ENCODE measurements around the gene CA5A.
"Not testable (repeated sequence)": the region's sequence is repeated elsewhere in the genome, so short reads cannot be mapped to it uniquely, and the experiment has no call there.

The CA5A gene

DNA sequence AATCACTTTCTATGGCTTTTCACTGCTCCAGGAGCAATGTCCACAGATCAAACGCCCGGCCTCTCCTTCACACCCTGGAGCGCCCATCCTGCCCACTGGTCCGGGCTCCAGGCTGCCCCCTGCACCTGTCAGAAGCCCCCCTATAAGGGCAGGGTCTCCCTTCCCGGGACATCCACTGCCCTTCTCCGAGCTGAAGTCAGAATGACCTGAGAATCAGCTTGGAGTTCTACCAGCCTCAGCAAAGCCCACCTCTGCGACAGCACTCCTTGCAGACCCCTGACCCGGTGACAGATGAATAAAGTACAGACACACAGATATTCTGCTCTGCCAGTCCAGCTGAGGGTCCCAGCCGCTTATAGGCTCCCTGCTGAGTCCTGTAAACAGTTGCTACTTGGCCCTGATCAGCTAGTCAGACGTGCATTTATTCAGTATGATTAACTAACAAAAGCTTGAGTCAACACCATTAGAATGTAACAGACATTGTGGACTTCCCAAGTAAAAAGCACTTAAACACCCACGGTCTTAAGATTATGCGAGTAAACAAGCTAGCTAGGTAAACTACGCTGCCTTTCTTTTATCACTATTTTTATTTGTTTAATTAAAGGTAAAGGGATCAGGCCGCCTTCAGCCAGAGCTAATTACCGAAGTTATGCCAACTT, 71.9 kb downstream of the CA5A start:
- DNase-seq (ENCODE audit: low spot score in 2 of 2): no peak
- Mint-ChIP-seq H3K9me3 (no peaks in the 10 kb centered on the region), H3K4me1 (peaks cover 67% of the 10 kb centered on the region), H3K27ac (peak overlapping the region; percentile 100), H3K4me3 (peak overlapping the region; percentile 99), H3K36me3 (peaks cover 100% of the 10 kb centered on the region)
- ATAC-seq: no peak

DNA sequence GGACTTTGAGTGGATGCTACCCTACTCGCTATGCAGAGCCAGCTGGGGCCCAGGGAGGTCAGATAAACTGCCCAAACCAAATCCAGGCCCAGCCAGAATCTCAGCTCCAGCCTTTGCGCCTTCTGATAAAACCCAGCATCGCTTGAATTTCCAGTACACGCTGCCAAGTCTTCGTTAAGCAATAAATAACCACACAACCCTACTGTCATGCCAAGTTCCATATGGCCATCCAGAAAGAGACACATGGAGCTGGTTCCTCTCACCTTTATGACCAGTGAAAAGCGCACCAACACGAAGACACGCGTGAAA, 73.0 kb downstream of the CA5A start:
- H3K9me3 Mint-ChIP-seq; ATAC-seq; DNase-seq (ENCODE audit: low spot score in 2 of 2): not testable (repeated sequence)
- Mint-ChIP-seq H3K36me3 (peaks cover 100% of the 10 kb centered on the region), H3K27ac (peak overlapping the region; percentile 97), H3K4me1 (peaks cover 74% of the 10 kb centered on the region), H3K4me3 (peak overlapping the region; percentile 99)

DNA sequence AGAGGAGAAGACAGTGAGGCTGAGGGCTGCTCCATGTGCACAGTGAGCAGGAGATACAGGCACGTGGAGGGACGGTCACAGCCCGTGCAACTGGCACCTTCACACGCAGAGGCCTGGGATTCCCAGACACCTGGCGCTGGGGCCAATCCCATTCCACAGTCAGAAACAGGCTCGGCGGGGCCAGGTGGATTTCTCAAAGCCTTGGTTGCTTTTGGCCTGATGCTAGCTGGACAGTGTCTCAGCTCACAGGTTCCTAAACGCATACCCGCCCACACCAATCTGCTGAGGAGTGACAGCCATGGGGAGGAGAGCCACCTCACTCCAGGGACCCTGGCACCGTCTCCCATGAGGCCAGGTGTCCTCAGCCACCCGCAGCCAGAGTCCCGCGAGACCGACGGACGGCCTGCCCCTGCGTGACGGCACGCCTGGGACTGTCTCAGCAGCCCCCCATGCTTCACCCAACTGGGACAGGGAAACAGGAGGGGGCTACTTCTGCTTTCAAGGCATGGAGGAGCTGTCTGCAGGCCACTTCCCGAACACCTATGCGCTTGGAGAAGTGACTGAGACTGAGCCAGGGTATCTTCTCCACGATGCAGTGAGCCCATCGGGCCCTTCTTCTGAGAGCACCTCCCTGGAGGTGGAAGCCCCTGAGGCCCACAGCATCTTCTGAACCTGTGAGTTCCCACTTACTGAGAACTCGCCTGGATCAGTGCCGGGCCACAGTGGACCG, 73.6 kb downstream of the CA5A start:
- not testable (repeated sequence) for DNase-seq (ENCODE audit: low spot score in 2 of 2); H3K9me3 Mint-ChIP-seq; ATAC-seq
- Mint-ChIP-seq H3K4me3 (peak overlapping the region; percentile 99), H3K27ac (peak overlapping the region; percentile 97), H3K36me3 (peaks cover 100% of the 10 kb centered on the region), H3K4me1 (peaks cover 76% of the 10 kb centered on the region)

DNA sequence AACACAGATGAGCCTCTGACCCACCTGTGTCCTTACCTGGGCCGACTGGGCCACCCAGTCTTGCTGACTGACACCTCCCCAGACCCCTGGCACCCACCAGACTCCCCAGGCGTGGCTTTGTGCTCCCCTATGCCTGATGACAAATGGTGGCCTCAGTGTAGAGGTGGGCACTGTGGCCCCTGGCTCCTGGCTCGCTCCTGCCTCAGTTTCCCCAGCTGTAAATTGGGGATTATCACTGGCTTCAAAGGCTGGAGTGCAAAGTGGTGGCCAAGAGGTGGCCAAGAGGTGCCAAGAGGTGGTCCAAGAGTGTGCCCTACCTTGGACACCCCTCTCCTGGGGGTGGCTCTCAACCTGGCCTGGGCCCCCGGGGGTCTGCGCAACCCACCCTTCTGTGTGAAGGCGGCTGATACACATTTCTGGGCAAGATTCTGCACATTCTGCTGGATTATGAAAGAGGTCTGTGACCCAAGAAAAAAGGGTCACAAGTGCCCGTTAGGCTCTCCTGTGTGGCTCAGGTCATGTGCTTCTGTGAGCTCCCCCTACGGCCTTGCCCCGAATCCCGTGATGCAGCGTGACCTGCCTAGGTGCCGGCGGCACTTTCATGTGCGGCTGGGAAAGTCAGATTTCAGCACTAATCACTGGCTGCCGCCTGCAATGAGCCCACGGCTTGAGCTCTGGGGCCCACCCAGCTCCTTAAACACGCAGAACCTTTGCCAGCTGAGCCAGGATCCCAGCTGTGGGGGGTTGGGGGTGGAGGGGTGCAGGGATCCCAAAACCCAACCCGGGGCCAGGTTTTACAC, 74.8 kb downstream of the CA5A start:
- peaks cover 88% of the 10 kb centered on the region for H3K4me1 Mint-ChIP-seq
- not testable (repeated sequence) for DNase-seq (ENCODE audit: low spot score in 2 of 2); H3K9me3 Mint-ChIP-seq; ATAC-seq
- peaks cover 100% of the 10 kb centered on the region for H3K36me3 Mint-ChIP-seq
- peak overlapping the region; percentile 97 for H3K27ac Mint-ChIP-seq
- H3K4me3 Mint-ChIP-seq: peak overlapping the region; percentile 99

DNA sequence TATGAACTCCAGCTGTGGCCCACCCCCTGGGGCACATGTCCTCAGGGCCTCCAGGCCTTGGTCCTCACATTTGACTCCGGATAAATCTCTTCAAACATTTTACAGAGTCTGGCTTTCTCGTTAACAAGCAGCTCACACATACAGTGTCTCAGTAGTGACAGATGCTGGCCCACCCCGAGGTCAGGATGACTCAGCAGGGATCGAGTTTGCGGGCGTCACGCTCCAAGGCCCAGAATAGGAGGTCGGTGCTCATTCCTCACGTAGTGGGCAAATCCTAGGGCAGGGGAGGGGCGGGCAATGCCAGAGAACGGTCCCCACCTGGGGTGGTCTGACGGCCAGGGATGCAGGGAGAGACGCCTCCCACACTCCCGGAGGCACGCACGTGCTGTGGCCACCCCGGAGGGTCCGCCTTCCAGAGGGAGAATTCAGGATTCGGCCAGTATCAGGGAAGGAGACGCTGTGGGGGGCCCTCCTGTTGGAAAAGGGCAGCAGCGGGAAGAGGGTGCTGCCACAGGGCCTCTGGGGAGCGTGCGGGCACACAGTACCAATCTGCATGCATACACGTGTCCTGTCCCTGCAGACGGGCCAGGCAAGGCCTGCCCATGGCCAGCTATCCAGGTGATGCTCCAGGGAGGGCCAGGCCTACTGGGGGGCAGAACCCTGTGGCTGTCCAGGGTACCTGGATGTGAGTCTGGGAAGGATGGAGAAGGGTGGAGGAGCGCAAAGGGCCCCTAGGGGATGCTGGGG, 75.6 kb downstream of the CA5A start:
- H3K4me3 Mint-ChIP-seq: peak overlapping the region; percentile 99
- peaks cover 100% of the 10 kb centered on the region for H3K36me3 Mint-ChIP-seq
- H3K4me1 Mint-ChIP-seq: peaks cover 88% of the 10 kb centered on the region
- H3K9me3 Mint-ChIP-seq: no peaks in the 10 kb centered on the region
- peak overlapping the region; percentile 97 for H3K27ac Mint-ChIP-seq
- ATAC-seq (peak; percentile 57), DNase-seq (ENCODE audit: low spot score in 2 of 2) (no peak)

DNA sequence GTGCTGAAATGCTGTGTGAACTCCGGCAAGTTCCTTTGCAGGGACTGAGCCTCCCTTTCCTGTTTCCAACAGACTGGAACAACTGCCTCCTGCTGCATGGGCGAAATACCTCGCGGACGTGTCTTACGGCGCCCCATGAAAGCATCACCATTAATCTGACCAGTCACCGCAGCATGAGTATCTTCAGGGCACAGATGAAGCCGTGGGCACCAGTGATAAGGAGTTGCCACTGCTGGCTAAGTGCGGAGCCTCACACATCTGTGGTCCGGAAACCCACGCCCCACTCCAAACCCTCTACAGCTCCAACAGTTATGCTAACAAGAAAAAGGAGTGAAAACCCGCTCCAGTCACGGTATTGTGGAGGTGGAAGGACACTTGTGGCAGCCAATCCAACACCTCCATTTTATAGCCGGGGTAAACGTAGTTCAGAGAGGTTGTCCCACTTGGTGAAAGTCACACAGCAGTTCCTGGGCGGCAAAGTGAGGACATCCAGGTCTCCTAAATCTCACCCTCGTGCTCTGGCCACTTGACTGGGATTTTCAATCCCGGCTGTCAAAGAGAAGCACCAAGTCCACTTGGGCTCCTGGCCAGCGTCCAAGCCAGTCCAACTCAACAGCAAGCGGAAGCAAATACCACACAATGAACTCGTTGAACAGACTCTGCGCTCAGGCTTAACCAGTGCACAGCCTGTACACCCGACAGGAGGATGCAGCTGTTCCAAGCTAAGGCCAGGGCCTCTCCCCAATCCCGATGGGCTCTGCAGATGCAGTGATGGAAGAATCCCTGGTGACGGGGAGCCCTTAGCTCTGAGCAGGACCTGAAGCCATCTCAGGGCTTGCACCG, 78.0 kb downstream of the CA5A start:
- Mint-ChIP-seq H3K4me1 (peaks cover 95% of the 10 kb centered on the region), H3K4me3 (peak overlapping the region; percentile 99), H3K36me3 (peaks cover 100% of the 10 kb centered on the region), H3K27ac (peak overlapping the region; percentile 97)
- not testable (repeated sequence) for H3K9me3 Mint-ChIP-seq; DNase-seq (ENCODE audit: low spot score in 2 of 2); ATAC-seq

DNA sequence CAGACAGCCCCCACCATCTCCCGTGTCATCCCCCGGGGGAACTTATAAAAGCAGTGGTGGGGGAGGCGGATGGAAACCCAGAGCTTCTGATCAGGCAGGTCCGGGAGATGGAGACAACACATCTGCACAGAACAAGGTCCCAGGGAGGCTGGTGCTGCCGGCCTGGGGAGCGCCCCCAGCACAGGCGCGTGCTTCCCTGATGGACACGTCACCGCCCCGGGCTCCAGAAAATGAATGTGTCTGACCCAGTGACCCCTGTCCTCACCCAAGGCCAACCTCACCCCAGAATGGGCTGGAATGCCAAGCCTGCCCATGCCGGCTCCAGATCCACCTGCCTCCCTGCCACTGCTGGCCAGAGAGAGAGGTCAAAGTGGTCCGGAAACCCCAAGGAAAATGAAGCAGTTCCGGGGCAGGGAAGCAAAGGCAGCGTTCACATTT, 79.5 kb downstream of the CA5A start:
- no peak for ATAC-seq
- peak overlapping the region; percentile 97 for H3K27ac Mint-ChIP-seq
- H3K36me3 Mint-ChIP-seq: peaks cover 100% of the 10 kb centered on the region
- peaks cover 92% of the 10 kb centered on the region for H3K4me1 Mint-ChIP-seq
- H3K4me3 Mint-ChIP-seq: peak overlapping the region; percentile 99
- H3K9me3 Mint-ChIP-seq: no peaks in the 10 kb centered on the region
- no peak for DNase-seq (ENCODE audit: low spot score in 2 of 2)

DNA sequence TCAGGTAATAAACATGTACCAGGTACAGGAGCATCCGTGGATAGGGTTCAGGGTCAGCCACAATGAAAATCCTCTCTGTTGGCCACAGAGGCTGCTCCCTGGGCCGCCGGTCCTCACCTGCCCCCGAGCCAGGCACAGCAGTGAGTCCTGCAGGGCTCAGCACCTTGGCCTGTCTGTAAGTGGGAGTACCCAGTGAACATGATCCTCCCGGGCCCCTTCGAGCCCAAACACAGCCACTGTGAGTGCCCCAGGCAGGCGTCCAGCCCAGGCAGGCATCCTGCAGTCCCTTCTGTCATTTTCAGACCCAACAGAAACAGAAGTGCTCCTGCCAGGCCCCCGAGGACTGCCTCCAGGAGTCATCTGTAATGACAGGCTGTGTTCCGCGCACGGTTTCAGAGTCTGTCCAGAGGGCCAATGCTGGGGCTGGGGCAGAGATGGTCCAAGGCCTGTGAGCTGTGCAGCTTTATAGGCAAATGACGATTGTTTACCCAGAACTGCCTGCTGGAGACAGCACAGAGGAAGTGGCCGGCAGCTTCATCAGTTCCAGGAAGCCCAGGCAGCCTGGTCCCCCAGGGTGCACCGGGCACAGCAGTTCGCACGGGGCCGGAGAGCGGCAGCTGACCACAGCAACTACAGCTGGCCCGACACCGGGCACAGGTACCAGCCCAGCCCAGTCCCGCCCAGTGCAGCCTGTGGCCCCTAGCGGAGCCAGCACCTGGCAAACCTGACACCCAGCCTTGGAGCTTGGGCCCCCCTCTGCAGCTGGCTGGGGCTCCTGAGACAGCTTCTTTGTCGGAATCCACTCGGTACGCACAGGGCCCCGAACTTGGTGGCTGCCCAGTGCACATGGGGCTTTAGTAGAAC, 80.2 kb downstream of the CA5A start:
- Mint-ChIP-seq H3K27ac (peak overlapping the region; percentile 97), H3K4me1 (peaks cover 85% of the 10 kb centered on the region), H3K36me3 (peaks cover 100% of the 10 kb centered on the region), H3K9me3 (no peaks in the 10 kb centered on the region), H3K4me3 (peak overlapping the region; percentile 99)
- ATAC-seq (peak; percentile 67), DNase-seq (ENCODE audit: low spot score in 2 of 2) (peak in 1 of 2 donors; percentile 82)

DNA sequence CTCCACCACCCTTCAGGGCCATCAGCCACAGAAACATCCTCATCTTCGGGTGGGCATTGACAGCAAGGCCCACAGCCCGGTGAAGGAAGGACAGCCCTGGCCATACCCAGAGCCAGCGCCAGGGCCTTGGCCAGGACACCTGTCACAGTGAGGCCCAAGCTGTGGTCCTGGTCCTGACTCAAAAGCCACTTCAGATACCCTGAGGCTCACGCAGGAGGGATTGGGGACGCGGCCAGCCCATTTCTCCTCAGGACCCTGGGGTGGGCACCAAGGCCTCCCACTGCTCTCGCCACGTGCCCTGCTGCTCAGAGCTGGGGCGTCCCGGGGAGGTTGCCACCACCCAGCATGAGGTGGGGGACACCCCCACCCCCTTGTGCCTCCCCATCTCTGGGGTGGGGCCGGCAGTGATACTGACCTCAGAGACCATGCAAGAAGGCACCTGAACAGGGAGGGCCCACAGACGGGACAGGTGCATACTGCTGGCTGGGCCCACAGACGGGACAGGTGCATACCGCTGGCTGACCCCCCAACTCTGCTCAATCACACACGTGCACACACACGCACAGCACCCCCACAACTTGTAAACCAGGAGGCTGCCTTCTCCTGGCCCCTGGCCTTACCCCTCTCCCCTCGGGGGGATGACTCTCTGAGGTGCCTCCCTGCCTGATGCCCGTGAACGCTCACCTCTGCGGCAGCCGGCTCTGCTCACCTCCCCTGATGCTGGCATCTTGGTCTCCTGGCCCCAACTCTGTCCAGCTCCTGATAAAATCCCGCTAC, 81.2 kb downstream of the CA5A start:
- ATAC-seq: no peak
- Mint-ChIP-seq H3K9me3 (no peaks in the 10 kb centered on the region), H3K27ac (peak overlapping the region; percentile 97), H3K36me3 (peaks cover 100% of the 10 kb centered on the region), H3K4me3 (peak overlapping the region; percentile 99), H3K4me1 (peaks cover 84% of the 10 kb centered on the region)
- DNase-seq (ENCODE audit: low spot score in 2 of 2): no peak

DNA sequence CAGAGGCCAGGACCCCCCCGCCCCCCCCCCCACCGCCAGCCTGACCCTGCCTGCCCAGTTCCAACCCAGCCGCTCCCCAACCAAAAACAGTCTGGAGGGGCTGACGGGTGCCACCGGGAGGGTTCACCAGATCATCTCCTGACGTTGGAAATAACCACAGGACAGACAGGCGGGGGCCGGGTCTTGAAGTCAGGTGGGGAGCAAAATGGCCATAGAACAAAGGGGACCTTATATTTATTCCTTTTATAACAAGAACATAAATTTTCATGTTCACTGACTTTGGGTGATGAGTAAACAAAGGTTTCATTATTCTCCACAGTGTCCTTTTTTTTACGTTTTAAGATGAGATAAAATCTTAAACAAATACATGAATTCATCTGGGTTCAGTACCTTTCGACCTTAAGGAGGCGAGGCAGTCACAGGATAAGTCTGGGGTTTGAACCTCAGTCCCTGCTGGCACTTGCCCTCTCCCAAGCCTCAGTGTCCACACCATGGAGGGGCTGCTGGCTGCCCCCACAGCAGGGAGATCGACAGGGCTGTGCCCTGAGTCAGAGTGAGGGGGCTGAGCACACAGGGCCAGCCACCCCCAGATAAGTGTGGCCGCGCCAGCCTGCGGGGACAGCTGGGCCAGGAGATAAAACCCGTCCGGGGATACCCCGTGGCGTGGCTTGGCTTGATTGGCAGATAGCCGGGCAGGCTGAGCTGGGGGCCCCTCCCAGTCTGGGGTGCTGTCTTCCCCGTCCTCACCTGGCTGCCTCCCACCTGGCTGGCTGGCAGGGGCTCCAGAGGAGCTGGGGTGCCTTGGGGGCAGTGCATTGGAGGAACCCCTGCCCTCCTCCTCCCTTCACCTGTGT, 82.0 kb downstream of the CA5A start:
- Mint-ChIP-seq H3K36me3 (peaks cover 100% of the 10 kb centered on the region), H3K9me3 (no peaks in the 10 kb centered on the region), H3K27ac (peak overlapping the region; percentile 97), H3K4me3 (peak overlapping the region; percentile 99), H3K4me1 (peaks cover 84% of the 10 kb centered on the region)
- ATAC-seq (peak; percentile 27), DNase-seq (ENCODE audit: low spot score in 2 of 2) (peak in 1 of 2 donors; percentile 72)

DNA sequence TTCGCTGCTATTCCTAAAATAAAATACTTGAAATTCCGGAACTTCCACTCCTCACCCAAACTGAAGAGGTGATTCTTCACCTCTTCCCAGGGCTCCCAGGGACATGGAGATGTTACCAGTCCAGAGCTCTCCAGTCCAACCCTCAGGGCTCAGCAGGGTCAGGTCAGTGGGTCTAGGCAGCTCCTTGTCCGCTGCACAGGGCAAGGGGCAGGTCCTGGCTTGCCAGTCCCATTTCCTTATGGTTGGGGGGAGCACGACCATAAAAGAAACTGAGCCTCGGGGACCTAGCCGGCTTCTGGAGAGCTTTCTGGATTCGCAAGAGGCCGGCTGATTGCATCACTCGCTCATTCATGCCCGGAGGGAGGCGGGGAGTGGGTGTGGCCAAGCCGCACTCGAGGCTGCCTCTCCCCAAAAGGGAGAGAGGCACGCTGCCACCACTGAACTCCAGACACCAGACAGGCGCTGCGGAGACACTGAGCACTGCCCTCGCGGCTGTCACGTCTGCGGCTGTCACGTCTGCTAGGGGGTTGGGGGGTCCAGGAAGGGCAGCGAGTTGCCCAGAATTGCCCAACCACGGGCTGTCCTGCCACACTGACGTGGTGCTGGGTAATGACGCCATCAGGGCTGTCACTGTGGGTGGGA, 82.8 kb downstream of the CA5A start:
- H3K4me3 Mint-ChIP-seq: peak overlapping the region; percentile 99
- peak; percentile 66 to 94 for DNase-seq (ENCODE audit: low spot score in 2 of 2)
- no peaks in the 10 kb centered on the region for H3K9me3 Mint-ChIP-seq
- peaks cover 100% of the 10 kb centered on the region for H3K36me3 Mint-ChIP-seq
- peaks cover 81% of the 10 kb centered on the region for H3K4me1 Mint-ChIP-seq
- ATAC-seq: peak; percentile 72
- peak overlapping the region; percentile 97 for H3K27ac Mint-ChIP-seq

DNA sequence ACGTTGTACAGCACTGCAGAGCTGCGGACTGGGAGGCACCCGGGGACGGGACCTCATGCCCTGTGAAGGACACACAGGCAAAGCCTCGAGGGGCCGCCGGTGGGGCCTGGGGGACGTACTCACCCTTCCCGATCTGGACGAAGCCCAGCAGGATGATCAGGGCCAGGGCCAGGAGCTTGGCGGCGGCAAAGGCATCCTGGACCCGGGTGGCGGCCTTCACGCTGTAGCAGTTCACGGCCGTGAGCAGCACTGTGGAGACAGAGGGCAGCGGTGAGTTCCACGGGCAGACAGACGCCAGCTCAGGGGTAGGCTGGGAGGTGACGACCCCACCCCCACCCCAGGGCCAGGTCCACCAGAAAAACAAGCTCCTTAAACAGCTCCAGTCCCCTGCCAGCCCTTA, 84.7 kb downstream of the CA5A start:
- H3K4me3 Mint-ChIP-seq: no peak overlapping the region
- peaks cover 69% of the 10 kb centered on the region for H3K4me1 Mint-ChIP-seq
- no peaks in the 10 kb centered on the region for H3K9me3 Mint-ChIP-seq
- no peak for ATAC-seq
- H3K27ac Mint-ChIP-seq: peak overlapping the region; percentile 76
- DNase-seq (ENCODE audit: low spot score in 2 of 2): no peak
- peaks cover 100% of the 10 kb centered on the region for H3K36me3 Mint-ChIP-seq

All from stimulated activated effector memory CD8-positive, alpha-beta T cell treated with anti-CD3 and anti-CD28 coated beads, Interleukin-12 subunit alpha, Interleukin-12 subunit beta, amount 100 ng/mL, for 72 hours (primary cell).